NB4 (cell line): ENCODE data around the gene GCSH.

Source experiments
- CTCF ChIP-seq: IDR thresholded peaks from one replicate; pipeline ENCODE4 v1.5.1; 2012; ENCODE audit warnings: low read depth, low read length
- POLR2A ChIP-seq: IDR thresholded peaks from 2 replicates; pipeline ENCODE4 v1.6.1; 2011; ENCODE audit warnings: mild to moderate bottlenecking; ENCODE audit not compliant: insufficient read length; ENCODE audit errors: extremely low read depth

- TF ChIP-seq CTCF (no peak), POLR2A (no peak)
These were observed 16.3 kb upstream of the GCSH start for GRCh38 chr16:81112453-81112852.
